ENCODE results near the gene HMCN1.
"Not testable (repeated sequence)": the region's sequence is repeated elsewhere in the genome, so short reads cannot be mapped to it uniquely, and the experiment has no call there.

The HMCN1 gene

GRCh38 chr1:186210258-186210657 lies 476.1 kb downstream of the HMCN1 start:
- no peak for DNase-seq

DNA sequence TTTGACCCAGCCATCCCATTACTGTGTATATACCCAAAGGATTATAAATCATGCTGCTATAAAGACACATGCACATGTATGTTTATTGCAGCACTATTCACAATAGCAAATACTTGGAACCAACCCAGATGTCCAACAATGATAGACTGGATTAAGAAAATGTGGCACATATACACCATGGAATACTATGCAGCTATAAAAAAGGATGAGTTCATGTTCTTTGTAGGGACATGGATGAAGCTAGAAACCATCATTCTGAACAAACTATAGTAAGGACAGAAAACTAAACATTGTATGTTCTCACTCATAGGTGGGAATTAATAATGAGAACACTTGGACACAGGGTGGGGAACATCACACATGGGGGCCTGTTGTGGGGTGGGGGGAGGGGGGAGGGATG lies 477.4 kb downstream of the HMCN1 start:
- not testable (repeated sequence) for DNase-seq

DNA sequence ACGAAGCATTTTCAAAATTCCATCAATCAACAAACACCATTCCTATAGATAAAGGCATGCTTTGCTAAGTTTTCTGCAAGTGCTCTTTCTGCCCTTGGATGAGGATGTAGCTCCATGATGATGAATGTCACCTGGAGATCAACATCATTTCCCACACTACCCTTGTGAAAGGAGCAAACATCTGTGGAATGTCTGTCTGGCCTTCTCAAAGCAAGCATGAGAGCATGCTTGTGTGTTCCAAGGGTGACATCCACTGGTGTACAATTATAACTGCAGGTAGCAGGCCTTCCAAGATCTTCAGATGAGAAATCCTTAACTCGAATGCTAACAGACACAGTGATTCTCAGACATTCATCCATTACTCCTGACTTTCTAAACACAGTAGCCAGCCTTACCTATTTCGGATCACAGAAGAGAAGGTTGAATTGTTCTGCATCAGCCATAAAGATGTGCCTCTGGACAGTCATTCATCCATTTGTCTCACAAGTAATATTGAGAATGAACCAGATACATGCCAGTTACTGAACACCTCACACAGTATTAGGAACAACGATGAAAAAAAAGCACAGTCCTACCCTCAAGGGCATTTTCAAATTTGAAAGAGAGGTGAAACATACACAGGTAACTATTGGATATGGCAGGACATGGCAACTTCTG lies 478.5 kb downstream of the HMCN1 start:
- peak; percentile 86 for DNase-seq

DNA sequence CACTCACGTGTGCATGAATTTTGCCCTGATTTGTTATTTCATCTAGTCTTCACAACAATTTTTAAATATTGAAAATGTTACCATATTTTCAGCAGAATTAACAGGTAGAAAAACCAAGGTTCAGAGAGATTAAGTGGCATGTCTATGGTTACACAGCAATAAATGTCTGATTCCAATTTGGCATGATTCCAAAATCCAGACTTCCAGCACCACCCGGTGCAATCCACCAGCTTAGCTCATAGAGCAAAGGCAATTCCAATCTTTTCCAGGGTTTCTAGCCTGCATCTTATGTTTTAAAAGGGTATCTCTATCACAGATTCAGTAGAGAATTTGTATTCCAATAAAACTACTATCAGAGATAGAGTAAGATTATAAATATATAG lies 479.0 kb downstream of the HMCN1 start:
- no peak for DNase-seq

DNA sequence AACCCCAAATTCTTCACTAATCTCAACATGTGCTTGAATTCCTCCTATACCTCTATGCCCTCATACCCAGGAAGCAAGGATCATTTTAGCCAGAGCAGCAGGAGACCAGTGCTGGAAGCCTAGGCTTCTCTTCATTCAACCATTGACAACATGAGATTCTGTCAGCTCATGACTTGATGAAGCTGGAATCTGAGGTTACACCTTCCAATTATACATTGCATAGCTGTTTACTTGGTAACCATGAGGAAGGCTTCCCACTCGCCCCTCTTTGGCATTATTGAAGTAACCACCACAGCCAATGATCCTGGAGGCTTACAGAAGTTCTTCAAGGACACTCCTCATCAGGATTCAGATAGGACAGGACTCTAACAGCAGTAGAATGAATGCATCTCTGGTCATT lies 480.6 kb downstream of the HMCN1 start:
- no peak for DNase-seq

DNA sequence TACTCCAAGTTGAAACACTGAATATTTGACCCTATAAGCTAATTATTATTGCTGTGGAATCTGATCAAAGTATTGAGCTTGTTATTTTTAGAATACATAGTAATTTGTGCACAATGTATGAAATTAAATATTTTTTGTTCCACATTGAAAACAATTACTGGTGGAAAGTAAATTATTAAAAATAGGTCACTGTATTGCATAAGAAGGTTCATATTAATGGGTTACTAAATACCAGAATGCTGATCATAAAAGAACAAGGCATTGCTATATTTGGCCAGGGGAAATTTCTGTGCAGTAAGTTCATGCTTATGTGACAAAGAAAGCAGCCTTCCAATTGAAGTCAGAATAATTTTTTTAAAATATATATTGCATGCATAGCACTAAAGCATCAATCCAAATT lies 481.4 kb downstream of the HMCN1 start:
- no peak for DNase-seq

DNA sequence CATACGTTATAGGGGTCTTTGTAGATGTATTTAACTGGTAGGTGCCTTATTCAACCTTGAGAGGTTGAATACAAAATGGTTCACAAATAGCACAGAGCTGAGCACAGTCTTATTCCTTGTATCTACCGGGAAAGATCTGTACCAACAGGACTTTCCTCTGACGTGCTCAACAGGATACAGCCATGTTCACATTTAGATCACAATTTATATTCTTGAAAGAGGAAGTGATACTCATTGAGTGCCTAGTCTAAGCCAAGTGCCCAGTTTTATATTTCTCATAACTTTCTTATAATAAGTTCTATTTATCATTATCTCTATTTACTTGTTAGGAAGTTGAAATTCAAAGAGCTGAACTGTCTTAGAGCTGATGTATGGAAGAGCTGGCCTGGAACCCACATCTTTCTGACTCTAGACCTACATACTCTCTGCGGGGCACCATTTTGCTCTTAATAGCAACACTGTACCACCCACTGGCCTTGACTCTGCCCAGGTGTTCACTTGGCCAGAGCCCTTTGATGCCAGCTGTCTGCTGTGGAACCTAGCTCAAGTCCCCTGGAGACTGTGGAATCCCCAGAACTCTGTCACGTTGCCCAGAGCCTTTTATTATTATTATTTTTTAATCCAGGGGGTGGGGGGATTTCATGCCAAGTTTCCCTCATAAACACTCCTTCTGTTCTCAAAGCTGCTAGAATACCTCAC lies 484.6 kb downstream of the HMCN1 start:
- DNase-seq, result no peak

GRCh38 chr1:186220067-186220466 lies 485.9 kb downstream of the HMCN1 start:
- no peak for DNase-seq

DNA sequence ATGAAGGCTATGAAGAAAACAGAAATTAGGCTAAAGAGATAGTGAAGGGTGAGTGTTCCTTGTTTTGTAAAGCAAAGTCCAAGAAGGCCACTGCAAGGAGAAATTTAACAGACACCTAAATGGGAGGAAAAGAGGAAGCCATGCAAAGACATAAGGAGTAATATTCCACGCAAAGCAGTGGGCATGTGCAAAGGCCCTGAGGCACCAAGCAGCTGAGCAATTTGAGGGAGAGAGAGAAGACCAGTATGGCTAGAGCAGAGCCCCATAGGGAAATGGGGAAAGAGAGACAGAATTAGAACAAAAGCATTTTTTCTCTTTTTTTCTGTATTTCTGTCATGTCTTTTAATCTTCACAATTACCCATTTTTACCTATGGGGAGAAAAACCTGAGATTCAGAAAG lies 486.7 kb downstream of the HMCN1 start:
- DNase-seq, result no peak

DNA sequence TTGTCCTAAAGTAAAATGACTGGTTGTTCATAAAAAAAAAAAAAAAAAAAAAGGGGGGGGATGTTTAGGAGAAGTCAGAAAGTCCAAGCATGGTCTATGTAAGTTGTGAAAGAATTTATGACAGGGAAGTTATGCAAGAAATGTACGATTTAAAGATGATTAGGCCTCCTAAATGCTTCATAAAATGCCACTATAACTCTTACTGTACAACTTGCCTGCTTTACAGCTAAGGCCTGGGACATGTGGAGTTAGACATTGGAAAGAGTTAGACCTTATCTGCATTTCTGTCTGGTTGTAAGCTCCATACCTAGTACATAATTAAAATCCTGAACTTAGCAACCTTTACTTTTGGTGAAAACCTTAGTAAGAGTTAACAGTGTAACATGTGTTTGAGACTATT lies 490.9 kb downstream of the HMCN1 start:
- DNase-seq, result peak; percentile 36

DNA sequence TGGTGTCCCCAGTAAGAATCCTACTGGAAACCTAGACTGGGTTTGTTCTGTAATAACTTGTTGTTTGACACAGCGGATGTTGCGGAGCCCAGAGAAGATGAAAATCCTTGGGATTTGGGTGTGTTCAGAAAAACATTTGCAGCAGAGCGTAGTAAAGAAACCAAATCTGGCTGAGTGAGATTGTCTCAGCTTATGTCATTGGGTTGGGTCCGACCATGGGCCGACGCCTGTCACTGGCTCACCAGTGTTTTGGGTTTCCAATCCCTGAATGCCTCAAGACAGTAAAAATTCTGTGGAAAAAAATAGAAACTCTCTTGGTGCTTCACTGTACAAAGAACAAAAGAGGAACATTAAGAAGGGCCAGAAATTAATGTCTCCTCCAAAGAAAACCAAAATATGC lies 494.6 kb downstream of the HMCN1 start:
- DNase-seq, result no peak

DNA sequence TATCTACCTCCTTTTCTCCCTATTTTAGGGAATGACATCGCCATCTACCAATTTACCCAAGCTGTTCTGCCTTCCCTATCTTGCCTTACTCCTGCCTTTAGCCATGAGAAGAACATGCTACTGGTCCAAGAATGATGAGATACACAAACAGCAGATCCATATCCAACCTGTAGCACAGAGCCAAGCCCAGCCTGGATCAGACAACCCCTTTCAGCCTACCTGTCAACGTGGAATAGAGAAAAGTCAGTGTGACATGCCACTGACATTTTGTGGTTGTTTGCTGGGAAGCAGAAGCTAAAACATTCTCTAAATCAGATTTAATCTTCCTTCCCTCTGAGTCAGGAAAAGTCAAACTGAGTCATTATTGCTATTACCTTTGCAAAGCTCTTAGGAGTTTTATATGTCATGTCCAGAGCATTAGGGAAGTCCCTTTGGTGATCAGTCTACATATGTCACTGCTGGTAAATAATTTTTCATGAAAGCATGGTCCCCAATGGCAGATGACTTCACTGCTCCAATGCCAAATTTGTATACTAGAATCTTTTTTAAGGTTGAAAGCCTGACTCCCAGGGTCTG lies 497.8 kb downstream of the HMCN1 start:
- no peak for DNase-seq

DNA sequence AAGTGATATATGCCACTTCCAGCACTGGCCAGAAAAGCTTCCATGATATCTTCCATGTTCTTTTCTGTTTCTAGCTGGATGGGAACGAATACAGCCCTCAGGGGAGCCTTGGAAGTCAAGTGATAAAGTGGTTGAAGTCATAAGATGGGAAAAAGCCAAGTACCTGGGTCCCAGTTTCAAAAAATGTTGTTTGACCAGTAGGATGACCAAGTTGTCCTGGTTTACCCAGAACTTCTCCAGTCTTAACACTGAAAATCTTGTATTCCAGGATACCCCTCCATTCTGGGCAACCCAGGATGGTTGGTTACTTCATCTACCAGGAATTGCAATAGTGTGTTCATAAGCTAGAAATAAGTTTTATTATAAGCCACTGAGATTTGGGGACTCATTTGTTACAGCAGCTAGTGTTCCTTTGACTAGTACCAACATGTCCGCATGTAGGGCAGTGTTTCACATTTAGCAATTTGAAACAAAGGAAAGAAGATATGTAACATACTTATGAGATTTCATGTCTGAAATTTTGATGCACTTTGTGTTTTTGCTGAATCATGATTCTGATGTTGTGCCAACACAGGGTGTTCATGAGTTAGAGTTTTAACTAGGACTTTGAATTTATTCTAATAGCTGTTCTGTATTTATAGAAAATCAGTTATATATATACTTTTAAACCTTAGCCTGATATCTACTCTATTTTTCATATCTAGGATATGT lies 500.9 kb downstream of the HMCN1 start:
- peak; percentile 5 for DNase-seq

DNA sequence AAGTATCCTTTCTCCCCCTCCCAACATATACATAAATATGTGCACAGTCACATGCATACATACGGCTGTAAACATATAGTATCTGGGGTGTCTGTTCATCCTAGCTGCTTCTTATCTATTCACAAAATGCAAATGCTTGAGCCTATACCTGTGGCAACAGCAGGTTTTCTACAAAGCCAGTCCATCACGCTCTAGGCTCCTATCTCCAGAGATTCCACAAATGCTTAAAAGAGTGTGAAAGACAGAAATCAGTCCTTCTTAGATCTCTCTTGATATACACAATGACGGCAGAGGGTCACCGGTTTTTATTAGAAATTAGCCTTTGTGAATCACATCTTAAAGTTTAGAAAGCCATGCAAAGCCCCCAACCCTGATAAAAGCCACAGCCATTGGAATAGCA lies 501.5 kb downstream of the HMCN1 start:
- no peak for DNase-seq

DNA sequence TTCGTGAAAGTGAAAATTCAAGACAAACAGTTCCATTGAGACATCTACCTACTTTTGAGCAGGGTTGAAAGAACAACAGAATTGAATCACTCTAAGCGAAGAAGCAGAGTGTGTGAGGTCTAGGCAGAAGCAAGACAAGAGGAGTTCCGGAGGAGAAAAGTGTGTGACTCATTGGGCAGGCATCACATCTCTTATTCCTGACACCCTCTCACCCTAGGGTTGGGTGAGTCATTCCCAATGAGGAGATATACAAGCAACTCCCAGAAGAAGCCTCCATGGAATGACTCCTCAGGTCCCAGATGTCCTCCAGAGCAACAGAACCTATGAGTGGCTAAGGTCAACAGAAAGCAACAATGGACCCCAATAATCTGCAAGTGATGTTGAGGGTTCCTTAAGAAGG lies 502.7 kb downstream of the HMCN1 start:
- DNase-seq, result no peak

DNA sequence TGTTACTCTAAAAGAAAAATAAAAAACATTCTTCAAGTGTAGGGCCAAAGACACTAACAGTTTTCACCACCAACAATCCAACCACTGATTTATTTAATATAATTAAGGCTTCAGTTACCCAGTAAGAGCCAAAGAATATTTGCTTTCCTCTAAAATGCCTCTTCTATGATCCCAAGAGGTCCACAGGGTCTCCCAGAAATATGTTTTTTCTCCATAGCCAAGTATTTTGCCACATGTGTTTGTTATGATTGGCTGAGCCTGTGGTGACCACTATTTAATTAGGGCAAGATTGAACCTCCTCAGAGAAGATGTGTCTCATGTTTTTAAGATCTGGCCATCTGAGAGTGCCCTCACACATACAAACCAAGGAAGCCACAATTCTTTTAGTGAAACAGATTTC lies 505.0 kb downstream of the HMCN1 start:
- no peak for DNase-seq

DNA sequence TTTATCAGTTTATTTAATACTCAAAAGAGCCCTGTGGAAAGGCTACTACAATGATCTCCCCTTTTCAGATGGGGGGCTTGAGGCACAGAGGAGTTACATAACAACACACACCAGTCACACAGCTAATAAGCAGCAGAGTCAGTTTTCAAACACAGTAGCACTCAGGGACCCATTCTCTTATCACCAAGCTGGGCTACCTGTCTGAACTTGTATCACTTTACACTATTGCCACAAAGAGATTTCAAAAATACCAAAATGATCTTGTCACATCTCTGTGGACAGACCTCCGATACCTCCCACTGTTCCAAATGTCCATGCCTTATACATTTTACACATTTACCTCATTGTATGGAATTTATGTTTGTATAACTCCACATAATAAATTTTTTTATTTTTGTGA lies 506.2 kb downstream of the HMCN1 start:
- DNase-seq, result no peak

All from hematopoietic multipotent progenitor cell treated with erythropoietin and hydrocortisone succinate and interleukin-3 and kit ligand, for 6 days (in vitro differentiated cells).